GM10847 (cell line): Measurements from ENCODE around the gene TSPAN13.

Experiments used
- POLR2A ChIP-seq: IDR thresholded peaks from 2 replicates; pipeline ENCODE4 v1.6.1; 2011; ENCODE audit not compliant: insufficient read length; ENCODE audit errors: extremely low read depth

The TSPAN13 gene

GRCh38 chr7:16734148-16734726, 19.3 kb upstream of the TSPAN13 start:
- no peak for TF ChIP-seq POLR2A

GRCh38 chr7:16735020-16735419, 18.5 kb upstream of the TSPAN13 start:
- no peak for TF ChIP-seq POLR2A

GRCh38 chr7:16738011-16738688, 15.4 kb upstream of the TSPAN13 start:
- TF ChIP-seq POLR2A, result no peak

GRCh38 chr7:16739863-16740622, 13.5 kb upstream of the TSPAN13 start:
- TF ChIP-seq POLR2A, result no peak

GRCh38 chr7:16740623-16740953, 13.0 kb upstream of the TSPAN13 start:
- no peak for TF ChIP-seq POLR2A

GRCh38 chr7:16740996-16741395, 12.6 kb upstream of the TSPAN13 start:
- TF ChIP-seq POLR2A, result no peak

GRCh38 chr7:16741676-16742075, 11.9 kb upstream of the TSPAN13 start:
- no peak for TF ChIP-seq POLR2A

- no peak for TF ChIP-seq POLR2A
These were observed 11.0 kb upstream of the TSPAN13 start for GRCh38 chr7:16742547-16742946.

- no peak for TF ChIP-seq POLR2A
These were observed 10.3 kb upstream of the TSPAN13 start for GRCh38 chr7:16743236-16743635.

GRCh38 chr7:16744518-16745250, 8.9 kb upstream of the TSPAN13 start:
- no peak for TF ChIP-seq POLR2A

GRCh38 chr7:16745645-16746044, 7.9 kb upstream of the TSPAN13 start:
- no peak for TF ChIP-seq POLR2A

GRCh38 chr7:16747102-16747501, 6.5 kb upstream of the TSPAN13 start:
- no peak for TF ChIP-seq POLR2A

GRCh38 chr7:16753932-16754855, 639 bp downstream of the TSPAN13 start:
- no peak for TF ChIP-seq POLR2A

GRCh38 chr7:16754856-16755317, 1.3 kb downstream of the TSPAN13 start:
- TF ChIP-seq POLR2A, result no peak

GRCh38 chr7:16755397-16755796, 1.8 kb downstream of the TSPAN13 start:
- TF ChIP-seq POLR2A, result no peak

- no peak for TF ChIP-seq POLR2A
These were observed 4.5 kb downstream of the TSPAN13 start for GRCh38 chr7:16758036-16758435.
